Stimulated activated CD8-positive, alpha-beta memory T cell treated with anti-CD3 and anti-CD28 coated beads, Interleukin-15, amount 100 ng/mL, for 48 hours (primary cell): ENCODE measurements around the gene VTCN1.

Source experiments
- DNase-seq, 2 donors: peaks; one replicate each; pipeline ENCODE4 v3.0.0-alpha.2; 2020; ENCODE audit warnings: low read depth in 2 of 2

VTCN1 gene

DNA sequence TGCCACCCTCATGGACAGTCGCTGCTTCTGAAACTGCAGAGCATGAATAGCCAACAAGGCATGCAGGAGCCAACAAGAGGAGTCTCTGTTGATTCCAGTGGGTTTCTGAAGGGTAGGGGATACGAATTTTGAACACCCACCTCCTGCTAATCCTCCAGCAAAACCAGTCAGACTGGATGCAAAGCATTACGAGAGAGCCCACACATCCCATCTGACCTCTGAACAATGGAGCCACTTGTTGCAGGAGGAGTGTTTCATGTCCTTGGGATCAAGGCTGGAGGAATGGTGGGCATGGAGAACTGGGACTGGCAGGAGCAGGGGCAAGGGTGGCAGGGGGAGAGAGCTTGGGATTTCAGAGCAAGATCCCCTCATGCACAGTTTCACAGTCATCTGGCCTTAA lies 1.6 kb downstream of the VTCN1 start:
- no peak for DNase-seq

DNA sequence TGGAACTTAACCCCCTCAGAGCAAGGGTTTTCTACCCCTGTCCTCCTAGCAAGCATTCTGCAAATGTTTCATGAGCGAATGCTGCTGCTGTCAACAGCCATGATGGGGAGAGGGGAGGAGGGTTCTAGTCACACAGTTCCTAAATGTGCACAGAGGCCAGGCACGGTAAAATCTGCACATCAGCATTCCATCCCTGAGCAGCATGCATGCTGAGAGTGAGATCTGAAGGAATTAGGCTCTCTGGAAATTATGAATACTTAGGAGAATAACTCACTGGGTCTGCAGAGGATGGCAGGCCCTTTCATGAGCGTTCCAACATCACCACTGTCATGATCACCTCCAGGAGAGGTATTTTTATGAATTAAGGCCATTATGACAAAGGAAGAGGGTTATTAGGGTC lies 2.1 kb downstream of the VTCN1 start:
- no peak for DNase-seq

DNA sequence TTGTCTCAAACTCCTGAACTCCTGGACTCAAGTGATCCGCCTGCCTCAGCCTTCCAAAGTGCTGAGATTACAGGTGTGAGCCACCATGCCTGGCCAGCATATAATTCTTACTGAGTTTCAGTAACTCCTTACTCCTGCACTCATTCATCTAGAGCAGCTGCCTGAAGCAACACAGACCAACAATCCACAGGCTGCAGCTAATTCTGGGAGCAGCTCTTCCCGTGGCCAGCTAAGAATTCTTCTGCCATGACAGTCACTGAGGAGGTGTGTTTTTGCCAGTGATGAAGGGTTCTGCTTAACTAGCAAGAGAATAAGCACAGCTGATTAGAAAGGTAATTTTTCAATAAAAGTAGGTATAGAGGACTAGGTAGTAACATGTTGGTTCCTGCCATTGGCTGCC lies 5.4 kb downstream of the VTCN1 start:
- DNase-seq = no peak

DNA sequence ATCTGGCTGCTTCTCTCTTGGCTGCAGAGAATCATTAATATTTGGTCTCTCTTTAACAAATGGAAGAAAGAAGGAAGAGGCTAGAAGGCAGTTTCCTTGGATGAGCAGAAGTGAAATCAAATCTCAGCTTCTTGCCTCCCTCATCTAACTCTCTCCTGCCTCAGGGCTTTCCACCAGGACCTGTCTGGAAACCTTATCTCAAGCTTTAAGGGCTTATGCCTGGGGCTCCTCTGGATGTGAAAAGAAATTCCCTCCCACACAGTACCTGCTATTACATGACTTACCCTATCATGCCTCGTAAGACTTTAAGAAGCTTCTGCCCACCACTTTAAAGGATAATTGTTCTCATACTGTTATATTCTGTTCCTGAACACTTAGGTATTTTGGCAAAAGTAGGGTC lies 8.9 kb downstream of the VTCN1 start:
- DNase-seq = no peak

DNA sequence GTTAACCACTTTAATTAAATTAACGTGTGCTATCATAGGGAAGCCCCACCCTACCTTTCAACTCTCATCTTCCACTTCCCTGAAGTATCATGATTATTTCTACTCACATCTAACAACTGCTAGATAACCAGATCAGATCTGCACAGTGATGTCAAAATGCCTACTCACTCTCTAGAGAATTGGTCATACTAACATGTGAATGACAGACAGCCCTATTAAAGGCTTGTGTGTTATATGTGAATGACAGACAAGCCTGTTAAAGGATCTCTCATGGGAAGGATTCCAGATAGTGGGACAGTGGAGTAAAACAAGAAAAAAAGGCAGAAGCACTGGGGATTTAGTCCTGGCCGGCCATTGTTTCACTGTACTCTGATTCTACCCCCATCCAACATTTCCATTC lies 12.6 kb downstream of the VTCN1 start:
- DNase-seq = no peak

DNA sequence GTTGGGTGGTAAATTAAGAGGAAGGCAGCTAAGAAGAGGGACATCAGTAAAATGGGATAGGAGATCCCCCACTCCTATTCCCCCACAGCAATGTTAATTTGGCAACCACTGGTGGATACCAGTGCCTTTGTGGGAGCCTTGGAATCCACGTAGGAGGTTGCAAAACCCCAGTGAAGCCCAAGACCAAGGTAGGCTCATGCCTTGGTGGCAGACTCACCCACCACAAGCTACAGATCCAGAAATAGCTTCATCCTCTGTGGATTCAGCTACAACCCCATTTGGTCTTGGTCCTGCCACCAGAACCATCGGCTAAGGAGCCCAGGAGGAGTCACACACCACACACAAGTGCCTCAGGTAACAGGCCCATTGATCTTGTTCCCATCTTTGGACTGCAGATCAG lies 21.0 kb downstream of the VTCN1 start:
- DNase-seq = no peak

DNA sequence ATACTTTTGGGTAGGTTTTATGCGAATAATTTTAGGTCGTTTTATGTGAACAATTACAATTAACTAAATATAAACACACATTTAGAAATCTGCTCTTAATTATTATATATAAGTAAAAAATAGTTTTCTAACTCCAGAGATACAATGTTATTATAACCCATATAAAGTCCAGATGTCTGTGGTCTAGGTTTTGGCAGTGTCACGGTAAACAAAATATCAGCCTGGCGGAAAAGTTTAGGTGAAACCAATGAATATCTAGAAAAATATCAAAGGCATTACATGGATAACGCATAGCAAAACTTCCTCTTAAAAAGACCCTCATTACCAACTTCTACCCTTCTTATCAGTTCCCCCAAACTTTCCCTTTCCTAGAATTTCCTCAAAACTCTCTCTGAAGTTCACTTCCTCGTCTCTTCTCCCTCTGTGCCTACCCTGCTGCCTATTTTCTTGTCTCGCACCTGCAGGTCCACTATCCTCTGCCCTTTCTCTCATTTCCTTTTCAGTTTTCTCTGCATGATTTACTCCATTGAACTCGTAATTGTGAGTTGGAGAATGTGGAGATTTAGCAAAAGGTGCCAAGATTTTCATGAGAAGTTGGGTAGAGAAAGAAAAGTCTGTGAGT lies 21.8 kb downstream of the VTCN1 start:
- DNase-seq = no peak

DNA sequence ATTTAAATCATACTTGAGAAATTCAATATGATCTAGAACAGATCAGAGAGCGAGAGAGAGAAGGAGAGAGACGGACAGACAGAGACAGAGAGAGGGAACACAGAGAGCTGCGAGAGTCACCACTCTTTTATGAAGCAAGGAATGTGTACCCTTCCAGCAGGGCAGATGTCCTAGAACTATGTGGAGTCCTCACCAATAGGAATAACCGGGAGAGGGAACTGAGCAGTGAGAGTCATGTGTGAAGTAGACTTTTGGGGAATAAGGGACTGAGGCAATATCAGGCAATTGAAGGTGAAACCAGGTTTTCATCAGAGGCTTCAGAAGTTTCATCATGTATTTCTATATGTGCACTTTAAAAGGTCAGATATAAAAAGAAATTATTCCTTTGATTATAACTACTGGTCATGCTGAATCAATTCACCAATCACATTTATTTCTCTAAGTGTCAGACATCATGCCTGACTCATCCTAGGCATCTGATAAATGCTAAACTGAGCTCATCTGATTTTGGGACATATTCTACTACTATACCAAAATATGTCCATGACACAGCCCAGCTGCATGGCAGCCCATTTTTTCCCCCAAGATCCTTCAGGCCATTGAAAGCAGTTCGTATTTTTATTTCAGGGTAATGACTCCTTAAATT lies 22.4 kb downstream of the VTCN1 start:
- DNase-seq = no peak

DNA sequence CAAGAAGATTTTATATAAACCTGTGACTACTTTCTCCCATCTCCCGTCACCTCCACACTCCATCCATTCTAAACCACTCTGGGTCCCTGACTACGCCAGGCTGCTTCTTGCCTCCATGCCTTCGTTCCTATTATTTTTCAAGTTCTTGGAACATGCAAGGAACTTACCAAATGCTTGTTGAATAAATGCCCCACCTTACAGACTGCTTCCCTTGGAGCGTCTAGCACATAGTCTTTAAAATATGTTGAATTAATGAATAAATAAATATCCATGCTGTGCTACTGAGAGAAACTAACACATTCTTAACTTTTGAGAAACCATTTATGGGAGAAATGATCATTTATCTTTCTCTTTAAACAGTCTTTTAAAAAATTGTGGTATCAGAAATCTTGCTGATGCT lies 27.6 kb downstream of the VTCN1 start:
- no peak for DNase-seq

DNA sequence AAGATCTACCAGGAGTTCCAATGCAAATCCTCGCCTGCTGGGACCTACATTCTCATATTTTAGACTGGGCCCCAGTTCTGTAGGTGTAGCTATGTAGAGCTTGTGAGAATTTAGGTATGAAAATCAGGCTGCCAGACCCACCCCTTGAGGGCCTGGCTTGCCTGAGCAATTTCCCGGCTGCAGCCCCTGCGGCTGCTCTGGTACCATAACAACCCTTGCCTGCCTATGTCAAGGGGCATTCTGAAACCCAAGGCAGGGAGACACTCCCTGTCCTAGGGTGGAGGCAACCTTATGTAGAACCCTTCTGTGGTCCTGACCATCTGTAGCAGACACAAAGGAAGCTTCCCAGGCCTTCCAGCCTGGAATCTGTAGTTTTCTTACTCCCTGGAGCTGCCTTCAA lies 28.4 kb downstream of the VTCN1 start:
- no peak for DNase-seq

DNA sequence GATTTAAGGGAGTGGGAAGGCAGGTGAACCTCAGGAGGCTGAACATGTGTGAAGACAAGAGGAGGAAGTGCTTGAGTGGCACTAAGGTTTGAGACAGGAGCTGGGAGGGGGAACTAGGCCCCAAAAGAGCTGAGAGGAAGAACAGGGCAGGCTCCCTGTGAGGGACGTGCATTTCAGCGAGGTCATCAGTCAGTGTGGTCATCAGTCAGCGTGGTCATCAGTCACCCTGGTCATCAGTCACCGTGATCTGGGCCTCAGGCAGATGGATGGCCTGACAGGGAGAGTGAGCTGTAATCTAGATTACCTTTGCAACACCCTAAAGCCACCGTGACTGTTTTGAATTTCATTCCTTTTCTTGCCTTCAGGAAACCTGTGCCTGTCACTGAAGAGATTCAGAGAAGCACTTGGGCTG lies 29.1 kb downstream of the VTCN1 start:
- no peak for DNase-seq

DNA sequence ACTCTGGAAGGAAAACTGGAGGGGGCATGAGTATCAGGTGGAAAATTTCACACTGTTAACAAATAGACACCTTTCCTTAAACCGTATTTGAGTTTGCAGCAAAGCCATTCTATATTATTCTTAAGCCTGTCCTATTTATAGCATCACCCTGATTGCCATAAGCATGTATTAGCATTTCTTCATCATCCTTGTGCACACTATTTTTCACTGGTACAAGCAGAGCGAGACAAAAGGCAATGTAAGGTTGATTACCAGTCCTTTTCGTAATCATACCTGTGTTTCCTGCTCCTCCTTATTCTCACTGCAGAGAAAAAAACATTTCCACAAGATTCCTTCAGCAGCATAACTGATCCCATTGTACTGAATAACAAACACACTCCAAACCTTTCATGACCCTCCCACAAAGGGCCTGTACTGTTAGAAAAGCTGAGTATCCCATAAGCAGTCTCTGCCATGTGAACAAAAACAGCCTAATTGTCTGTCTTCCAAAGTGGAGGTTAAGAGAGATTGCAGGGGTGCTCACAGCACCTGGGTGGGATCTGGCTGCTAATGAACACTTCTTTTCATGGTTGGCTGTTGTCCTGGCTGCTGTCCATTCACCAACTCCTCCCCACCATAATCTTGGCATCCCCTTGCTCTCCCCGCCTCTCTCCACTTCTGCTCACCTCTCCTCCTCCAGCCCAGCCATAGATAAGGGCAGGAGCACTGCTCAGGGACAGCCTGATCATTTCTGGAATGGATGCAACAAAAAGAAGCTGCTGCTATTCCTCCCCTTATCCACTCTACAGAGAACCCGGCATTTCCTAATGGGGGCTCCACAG lies 30.4 kb downstream of the VTCN1 start:
- no peak for DNase-seq

DNA sequence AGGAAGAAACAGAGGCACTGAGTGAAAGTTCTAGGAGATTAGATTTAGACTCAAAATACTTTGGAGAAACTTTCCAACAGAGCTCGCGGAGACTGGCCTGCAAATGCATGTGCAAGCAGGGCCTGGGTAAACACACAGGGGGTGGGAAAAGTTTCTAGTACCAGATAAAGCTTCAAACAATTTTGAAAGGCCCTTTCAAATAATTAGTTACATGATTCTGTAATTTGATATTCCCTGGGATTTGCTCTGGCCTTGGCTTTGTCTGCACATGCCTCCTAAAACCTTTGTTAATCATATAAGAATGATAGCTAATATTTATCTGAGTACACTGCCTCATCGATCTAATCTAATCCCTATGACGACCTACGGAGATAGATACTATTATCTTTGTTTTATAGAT lies 31.3 kb downstream of the VTCN1 start:
- no peak for DNase-seq

DNA sequence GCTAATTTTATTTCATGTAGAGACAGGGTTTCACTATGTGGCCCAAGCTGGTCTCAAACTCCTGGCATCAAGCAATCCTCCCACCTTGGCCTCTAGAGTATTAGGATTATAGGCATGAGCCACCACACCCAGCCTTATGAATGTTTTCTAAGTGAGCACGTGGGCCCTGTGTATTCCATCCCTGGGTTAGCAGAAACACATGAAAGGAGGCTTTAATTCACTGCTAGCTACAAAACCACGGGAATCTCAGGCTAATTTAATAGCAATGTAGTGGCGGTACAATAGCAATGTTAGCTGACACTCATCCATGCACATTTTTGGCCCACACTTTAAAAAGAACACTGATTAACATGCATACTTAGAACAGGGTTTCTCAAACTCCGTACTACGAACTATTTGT lies 32.0 kb downstream of the VTCN1 start:
- DNase-seq = no peak

DNA sequence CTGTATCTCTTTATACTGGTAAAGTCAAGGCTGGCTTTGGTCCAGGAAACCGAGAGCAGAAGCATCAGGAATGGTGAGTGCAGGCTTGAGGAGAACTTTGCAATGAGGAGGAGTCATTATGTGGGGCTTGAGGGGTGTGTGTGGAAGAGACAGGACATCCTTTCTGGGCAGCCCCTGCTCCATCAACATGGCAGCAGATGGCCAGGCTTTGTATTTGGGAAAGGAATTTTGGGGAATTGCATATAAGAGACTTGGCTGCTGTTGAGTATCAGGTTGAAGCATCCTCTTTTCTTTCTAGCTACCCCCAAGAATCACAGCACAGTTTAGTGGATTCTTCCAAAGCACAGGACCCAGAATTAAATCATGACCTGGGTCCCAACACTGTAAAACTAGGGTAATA lies 33.4 kb downstream of the VTCN1 start:
- DNase-seq = no peak

DNA sequence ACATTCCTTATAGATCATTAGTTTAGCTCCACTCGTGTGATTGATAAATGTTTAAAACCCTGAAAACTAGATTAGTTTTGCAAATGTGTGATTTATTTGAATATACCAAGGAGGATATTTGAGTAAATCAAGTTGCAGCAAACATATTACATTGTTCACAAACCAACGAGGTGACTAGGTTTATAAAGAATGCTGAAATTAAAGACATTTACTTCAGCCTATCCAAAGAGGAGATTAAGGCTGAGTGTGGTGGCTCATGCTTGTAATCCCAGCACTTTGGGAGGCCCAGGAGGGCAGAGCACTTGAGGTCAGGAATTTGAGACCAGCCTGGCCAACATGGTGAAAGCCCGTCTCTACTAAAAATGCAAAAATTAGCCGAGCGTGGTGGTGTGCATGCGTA lies 34.1 kb downstream of the VTCN1 start:
- DNase-seq = no peak

DNA sequence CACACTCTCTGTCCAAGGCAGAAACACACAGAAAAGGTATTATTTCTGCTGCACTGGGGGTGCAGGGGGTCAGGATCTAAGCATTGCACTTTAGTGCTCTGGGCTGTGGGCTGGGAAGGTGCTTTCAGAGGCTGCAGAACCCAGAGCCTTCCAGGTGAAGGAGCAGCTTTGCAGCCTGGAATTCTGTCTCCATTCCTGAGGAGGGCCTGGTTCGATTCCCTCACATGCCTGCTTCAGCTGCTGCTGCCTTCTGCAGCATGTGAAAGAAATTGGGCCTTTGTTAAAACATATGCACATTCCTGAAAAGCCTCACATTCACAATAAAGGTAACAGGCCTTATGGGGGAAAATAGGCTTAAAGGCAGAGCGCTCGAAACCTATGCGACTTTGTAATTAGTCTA lies 35.9 kb downstream of the VTCN1 start:
- no peak for DNase-seq

DNA sequence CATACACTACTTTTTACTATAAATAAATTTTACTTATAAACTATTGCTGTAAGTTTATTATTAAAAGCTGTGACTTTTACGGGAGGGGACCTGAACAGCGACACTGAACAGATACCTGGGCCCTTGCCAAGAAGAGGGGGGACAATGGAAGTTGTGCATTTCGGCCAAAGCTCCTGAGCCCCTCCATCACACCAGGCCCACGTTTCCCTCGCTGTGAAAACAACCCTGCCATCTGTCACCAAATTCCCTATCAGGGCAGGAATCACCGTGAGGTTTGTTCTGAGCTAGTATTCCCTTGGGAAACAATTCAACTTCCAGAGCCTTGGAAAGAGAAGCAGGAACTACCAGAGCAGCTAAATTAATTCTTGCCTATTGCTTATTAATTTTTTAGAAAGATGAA lies 37.0 kb downstream of the VTCN1 start:
- DNase-seq = no peak

DNA sequence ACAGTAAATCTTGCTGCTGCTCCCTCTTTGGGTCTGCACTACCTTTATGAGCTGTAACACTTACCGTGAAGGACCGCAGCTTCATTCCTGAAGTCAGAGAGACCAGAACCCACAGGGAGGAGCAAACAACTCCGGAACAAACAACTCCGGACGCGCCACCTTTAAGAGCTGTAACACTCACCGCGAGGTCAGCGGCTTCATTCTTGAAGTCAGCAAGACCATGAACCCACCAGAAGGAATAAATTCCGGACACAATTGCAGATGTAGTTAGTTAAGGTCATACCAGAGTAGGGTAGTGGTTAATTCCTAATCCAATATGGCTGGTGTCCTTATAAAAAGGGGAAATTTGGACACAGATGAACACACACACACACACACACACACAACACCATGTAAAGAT lies 37.7 kb downstream of the VTCN1 start:
- DNase-seq = no peak

DNA sequence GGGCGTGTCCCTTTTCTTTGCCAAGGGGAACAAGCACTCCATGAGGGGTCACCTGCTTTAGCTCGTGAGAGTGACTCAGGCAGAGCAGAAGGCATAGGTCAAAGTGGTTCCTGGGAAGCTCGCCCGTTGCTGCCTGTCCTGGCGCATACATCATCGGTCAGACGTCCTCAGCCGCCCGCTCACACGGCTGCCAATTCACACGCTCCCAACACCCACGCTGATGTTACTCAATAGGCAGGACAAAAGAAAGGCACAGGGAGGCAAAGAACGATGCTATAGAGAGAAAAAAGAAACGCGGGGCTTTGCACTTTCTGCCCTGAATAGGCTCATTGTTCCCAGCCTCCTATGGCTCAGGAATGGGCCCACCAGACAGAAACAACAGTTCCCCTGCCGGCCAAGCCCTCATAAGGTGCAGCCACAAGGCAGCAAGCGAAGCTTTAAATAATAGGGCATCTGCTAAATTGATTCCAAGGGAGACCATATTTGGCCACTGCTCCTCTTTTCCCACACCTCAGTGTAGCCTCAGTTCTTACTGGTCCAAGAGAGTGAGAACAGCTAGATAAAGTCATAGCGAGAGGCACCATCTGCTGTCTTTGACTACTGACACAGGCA lies 38.7 kb downstream of the VTCN1 start:
- no peak for DNase-seq

DNA sequence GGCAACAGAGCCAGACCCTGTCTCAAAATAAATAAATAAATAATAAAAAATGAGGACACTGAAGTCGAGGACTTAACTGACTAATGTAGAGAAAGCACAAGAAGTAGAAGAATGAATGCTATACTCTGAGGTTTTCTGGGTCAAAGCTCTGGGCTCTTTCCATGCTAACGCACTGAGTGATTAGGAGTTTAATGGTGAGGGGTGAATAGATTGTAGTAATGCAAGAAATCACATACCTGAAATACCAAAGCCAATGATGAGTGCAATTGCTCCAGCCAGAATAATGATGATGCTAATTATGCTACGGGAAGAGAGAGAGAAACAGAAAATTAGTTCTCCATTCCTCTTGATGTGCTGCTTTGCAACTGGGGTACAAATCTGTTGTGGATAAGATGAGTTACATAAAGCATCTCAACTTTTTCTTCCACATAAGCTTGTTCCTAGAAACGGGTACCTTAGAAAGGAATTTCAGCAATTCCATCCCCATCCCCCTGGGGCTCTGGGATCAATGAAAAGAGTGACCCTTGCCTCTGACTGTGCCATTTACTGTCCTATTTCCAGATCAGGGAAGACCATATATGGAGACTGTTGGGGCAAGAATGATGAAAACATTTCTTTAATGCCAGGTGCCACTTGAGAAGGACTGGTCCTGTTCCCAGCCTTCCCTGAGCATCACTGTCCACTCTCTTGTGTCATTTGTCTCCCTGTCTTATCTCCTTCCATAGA lies 40.7 kb downstream of the VTCN1 start:
- no peak for DNase-seq

DNA sequence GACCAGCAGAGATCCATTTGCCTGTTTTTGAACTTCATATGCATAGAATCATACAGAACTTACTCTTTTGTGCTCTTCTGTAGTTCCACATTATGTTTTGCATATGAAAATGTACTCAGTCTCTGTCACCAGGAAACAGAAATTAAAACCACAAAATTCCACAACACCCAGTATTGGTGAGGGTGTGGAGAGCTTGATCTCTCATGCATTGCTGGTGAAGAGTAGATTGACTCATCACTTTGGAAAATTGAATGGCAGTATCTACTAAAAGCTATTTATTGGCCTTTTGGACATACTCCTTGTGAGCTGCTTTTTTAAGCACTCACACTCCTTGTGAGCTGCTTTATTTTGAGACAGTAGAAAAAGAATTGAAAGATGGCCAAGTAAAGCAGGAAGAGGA lies 43.3 kb downstream of the VTCN1 start:
- DNase-seq = no peak
